OCI-LY1 (cell line): ENCODE data around the gene ZNF692.
A peak's percentile ranks its signal among the peaks of the same experiment; 100 is the strongest.

Experiments
- H2AFZ ChIP-seq: fragments of 200-600 bp; sonication (generic), shearing (Covaris generic); 2 replicates; pipeline ENCODE4 v1.6.0; 2014; ENCODE audit warnings: antibody characterized with exemption, mild to moderate bottlenecking, low read length
- H3F3A ChIP-seq: fragments of 200-600 bp; sonication (generic), shearing (Covaris generic); 2 replicates; pipeline ENCODE4 v1.6.0; 2014; ENCODE audit warnings: mild to moderate bottlenecking, antibody characterized with exemption, low read length, moderate library complexity; ENCODE audit not compliant: insufficient read depth
- H3K27ac ChIP-seq: fragments of 200-600 bp; sonication (generic); 2 replicates; pipeline ENCODE4 v1.5.1; 2014; ENCODE audit warnings: low read length, mixed run types, mild to moderate bottlenecking, low read depth; ENCODE audit not compliant: poor library complexity, severe bottlenecking
- H3K27me3 ChIP-seq: fragments of 200-600 bp; sonication (generic); 2 replicates; pipeline ENCODE4 v1.6.0; 2014; ENCODE audit warnings: antibody characterized with exemption, mild to moderate bottlenecking, low read length, moderate library complexity; ENCODE audit not compliant: insufficient read depth
- H3K36me3 ChIP-seq: fragments of 200-600 bp; sonication (generic); 2 replicates; pipeline ENCODE4 v1.6.1; 2014; ENCODE audit warnings: mild to moderate bottlenecking, antibody characterized with exemption, low read length, moderate library complexity, mixed read lengths; ENCODE audit not compliant: insufficient read depth
- H3K4me1 ChIP-seq: fragments of 200-600 bp; sonication (generic); 2 replicates; pipeline ENCODE4 v1.5.1; 2014; ENCODE audit warnings: mild to moderate bottlenecking, low read length, moderate library complexity; ENCODE audit not compliant: insufficient read depth, severe bottlenecking
- H3K4me2 ChIP-seq: fragments of 200-600 bp; sonication (generic), shearing (Covaris generic); 2 replicates; pipeline ENCODE4 v1.6.1; 2014; ENCODE audit warnings: low read length
- H3K4me3 ChIP-seq: fragments of 200-600 bp; sonication (generic); 2 replicates; pipeline ENCODE4 v1.5.1; 2014; ENCODE audit warnings: low read length, low read depth, mild to moderate bottlenecking, mixed read lengths; ENCODE audit not compliant: poor library complexity, severe bottlenecking
- H3K79me2 ChIP-seq: fragments of 200-600 bp; shearing (Covaris generic); 2 replicates; pipeline ENCODE4 v1.6.1; 2016; ENCODE audit warnings: mixed run types, low read length, mixed read lengths; ENCODE audit not compliant: insufficient read depth
- H3K9ac ChIP-seq: fragments of 200-600 bp; sonication (generic), shearing (Covaris generic); 2 replicates; pipeline ENCODE4 v1.6.1; 2014; ENCODE audit warnings: mild to moderate bottlenecking, low read length, mixed read lengths
- H3K9me2 ChIP-seq: fragments of 200-600 bp; sonication (generic), shearing (Covaris generic); 2 replicates; pipeline ENCODE4 v1.6.1; 2014; ENCODE audit warnings: low read depth, mild to moderate bottlenecking, low read length, mixed read lengths
- H3K9me3 ChIP-seq: fragments of 200-600 bp; shearing (Covaris generic); 2 replicates; pipeline ENCODE4 v1.6.1; 2014; ENCODE audit warnings: low read length, mixed read lengths
- H4K20me1 ChIP-seq: fragments of 200-600 bp; sonication (generic), shearing (Covaris generic); 2 replicates; pipeline ENCODE4 v1.6.0; 2016; ENCODE audit warnings: mild to moderate bottlenecking, low read length; ENCODE audit not compliant: insufficient read depth
- EZH2 ChIP-seq: fragments of 200-600 bp; sonication (generic), shearing (Covaris generic); IDR thresholded peaks from 2 replicates; pipeline ENCODE4 v1.8.0; 2017; ENCODE audit warnings: borderline replicate concordance, mixed run types, mild to moderate bottlenecking, antibody characterized with exemption, low read length, moderate library complexity, mixed read lengths
- TF ChIP-seq, protein P1 (sequence below): fragments of 200-600 bp; sonication (generic), shearing (Covaris generic); IDR thresholded peaks from 2 replicates; pipeline ENCODE4 v1.5.1; 2017; ENCODE audit warnings: mild to moderate bottlenecking, antibody characterized with exemption, low read length, moderate library complexity, mixed read lengths

Gene ZNF692

GRCh38 chr1:248822148-248823032 lies 36.5 kb downstream of the ZNF692 start:
- H3K4me1 ChIP-seq = peaks cover 50% of the 10 kb centered on the region
- no peaks in the 10 kb centered on the region for H3K9me2 ChIP-seq
- H3K4me2 ChIP-seq = peak overlapping the region; percentile 76; the same call in 1 of the 2 replicates
- H3K36me3 ChIP-seq = peaks cover 27% of the 10 kb centered on the region; the same call in 1 of the 2 replicates
- no peak overlapping the region for H2AFZ ChIP-seq
- H3K4me3 ChIP-seq = peak overlapping the region; percentile 12
- no peaks in the 10 kb centered on the region for H4K20me1 ChIP-seq
- no peak for TF ChIP-seq EZH2
- TF ChIP-seq, protein P1, sequence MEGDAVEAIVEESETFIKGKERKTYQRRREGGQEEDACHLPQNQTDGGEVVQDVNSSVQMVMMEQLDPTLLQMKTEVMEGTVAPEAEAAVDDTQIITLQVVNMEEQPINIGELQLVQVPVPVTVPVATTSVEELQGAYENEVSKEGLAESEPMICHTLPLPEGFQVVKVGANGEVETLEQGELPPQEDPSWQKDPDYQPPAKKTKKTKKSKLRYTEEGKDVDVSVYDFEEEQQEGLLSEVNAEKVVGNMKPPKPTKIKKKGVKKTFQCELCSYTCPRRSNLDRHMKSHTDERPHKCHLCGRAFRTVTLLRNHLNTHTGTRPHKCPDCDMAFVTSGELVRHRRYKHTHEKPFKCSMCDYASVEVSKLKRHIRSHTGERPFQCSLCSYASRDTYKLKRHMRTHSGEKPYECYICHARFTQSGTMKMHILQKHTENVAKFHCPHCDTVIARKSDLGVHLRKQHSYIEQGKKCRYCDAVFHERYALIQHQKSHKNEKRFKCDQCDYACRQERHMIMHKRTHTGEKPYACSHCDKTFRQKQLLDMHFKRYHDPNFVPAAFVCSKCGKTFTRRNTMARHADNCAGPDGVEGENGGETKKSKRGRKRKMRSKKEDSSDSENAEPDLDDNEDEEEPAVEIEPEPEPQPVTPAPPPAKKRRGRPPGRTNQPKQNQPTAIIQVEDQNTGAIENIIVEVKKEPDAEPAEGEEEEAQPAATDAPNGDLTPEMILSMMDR = no peak
- no peak overlapping the region; the same call in 1 of the 2 replicates for H3K9ac ChIP-seq
- H3F3A ChIP-seq = no peaks in the 10 kb centered on the region
- no peaks in the 10 kb centered on the region for H3K79me2 ChIP-seq
- H3K9me3 ChIP-seq = no peaks in the 10 kb centered on the region
- H3K27ac ChIP-seq = no peak overlapping the region
- no peaks in the 10 kb centered on the region for H3K27me3 ChIP-seq

GRCh38 chr1:248821641-248822040 lies 37.2 kb downstream of the ZNF692 start:
- no peak overlapping the region for H2AFZ ChIP-seq
- no peak overlapping the region for H3K9ac ChIP-seq
- peaks cover 31% of the 10 kb centered on the region; the same call in 1 of the 2 replicates for H3K36me3 ChIP-seq
- H3K4me3 ChIP-seq = no peak overlapping the region
- H3K27me3 ChIP-seq = no peaks in the 10 kb centered on the region
- no peaks in the 10 kb centered on the region for H3K9me3 ChIP-seq
- no peak overlapping the region for H3K4me2 ChIP-seq
- no peaks in the 10 kb centered on the region for H3F3A ChIP-seq
- H3K79me2 ChIP-seq = no peaks in the 10 kb centered on the region
- H3K4me1 ChIP-seq = peaks cover 43% of the 10 kb centered on the region
- H3K27ac ChIP-seq = no peak overlapping the region
- no peaks in the 10 kb centered on the region for H4K20me1 ChIP-seq
- TF ChIP-seq, protein P1 = no peak
- no peak for TF ChIP-seq EZH2
- H3K9me2 ChIP-seq = no peaks in the 10 kb centered on the region

GRCh38 chr1:248821101-248821500 lies 37.8 kb downstream of the ZNF692 start:
- no peaks in the 10 kb centered on the region for H3K79me2 ChIP-seq
- H3K27me3 ChIP-seq = no peaks in the 10 kb centered on the region
- no peak overlapping the region for H3K27ac ChIP-seq
- no peaks in the 10 kb centered on the region for H3K9me2 ChIP-seq
- H3K4me2 ChIP-seq = no peak overlapping the region
- no peaks in the 10 kb centered on the region for H4K20me1 ChIP-seq
- no peak overlapping the region for H3K9ac ChIP-seq
- TF ChIP-seq, protein P1 = no peak
- TF ChIP-seq EZH2 = no peak
- H3K4me1 ChIP-seq = peaks cover 42% of the 10 kb centered on the region
- peaks cover 36% of the 10 kb centered on the region; the same call in 1 of the 2 replicates for H3K36me3 ChIP-seq
- no peaks in the 10 kb centered on the region for H3K9me3 ChIP-seq
- no peaks in the 10 kb centered on the region for H3F3A ChIP-seq
- no peak overlapping the region for H2AFZ ChIP-seq
- H3K4me3 ChIP-seq = no peak overlapping the region
